Measurements from ENCODE around the gene RASGRP1. TPM values are rescaled to one million over a fixed set of nuclear protein-coding genes. Genes with fewer than 3 reads are reported as not detected.

Gene RASGRP1
- total and polyA plus RNA-seq, 7 donors: 0.01 to 0.27 (median 0.16) TPM; not detected in 1

DNA sequence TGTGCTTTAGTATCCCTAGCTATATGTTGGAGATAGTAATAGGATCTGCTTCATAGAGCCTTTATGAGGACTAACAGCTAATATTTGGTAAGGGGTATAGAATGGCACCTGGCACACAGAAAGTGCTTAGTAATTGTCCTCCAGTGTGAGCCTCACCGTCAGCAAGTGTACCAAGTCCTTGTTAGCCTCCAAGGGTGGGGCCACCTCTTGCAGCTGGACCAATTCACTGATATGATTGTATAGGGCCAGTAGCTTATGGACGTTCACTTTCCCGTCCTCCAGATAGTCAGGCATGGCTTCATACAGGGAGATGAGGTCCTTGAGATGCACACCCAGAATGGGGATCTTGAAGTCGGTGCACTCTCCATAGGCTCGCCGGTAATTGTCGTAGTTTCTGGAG is 57.0 kb downstream of the RASGRP1 start:
- no peaks in the 10 kb centered on the region for H3K4me1 ChIP-seq
- TF ChIP-seq, protein P1, sequence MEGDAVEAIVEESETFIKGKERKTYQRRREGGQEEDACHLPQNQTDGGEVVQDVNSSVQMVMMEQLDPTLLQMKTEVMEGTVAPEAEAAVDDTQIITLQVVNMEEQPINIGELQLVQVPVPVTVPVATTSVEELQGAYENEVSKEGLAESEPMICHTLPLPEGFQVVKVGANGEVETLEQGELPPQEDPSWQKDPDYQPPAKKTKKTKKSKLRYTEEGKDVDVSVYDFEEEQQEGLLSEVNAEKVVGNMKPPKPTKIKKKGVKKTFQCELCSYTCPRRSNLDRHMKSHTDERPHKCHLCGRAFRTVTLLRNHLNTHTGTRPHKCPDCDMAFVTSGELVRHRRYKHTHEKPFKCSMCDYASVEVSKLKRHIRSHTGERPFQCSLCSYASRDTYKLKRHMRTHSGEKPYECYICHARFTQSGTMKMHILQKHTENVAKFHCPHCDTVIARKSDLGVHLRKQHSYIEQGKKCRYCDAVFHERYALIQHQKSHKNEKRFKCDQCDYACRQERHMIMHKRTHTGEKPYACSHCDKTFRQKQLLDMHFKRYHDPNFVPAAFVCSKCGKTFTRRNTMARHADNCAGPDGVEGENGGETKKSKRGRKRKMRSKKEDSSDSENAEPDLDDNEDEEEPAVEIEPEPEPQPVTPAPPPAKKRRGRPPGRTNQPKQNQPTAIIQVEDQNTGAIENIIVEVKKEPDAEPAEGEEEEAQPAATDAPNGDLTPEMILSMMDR (IDR thresholded peaks at IDR 0.05): no peak
- ATAC-seq (no peak), DNase-seq (no peak)
- intact Hi-C loops (cut with DNase I): no loop called here
- H3K27ac ChIP-seq: no peak overlapping the region
- H3K9me3 ChIP-seq: no peaks in the 10 kb centered on the region
- no peaks in the 10 kb centered on the region for H3K27me3 ChIP-seq (ENCODE audit: insufficient read depth in 3 of 3, low read length in 2 of 3)
- 82 to 88% (median 84%) methylated on average over 7 of the region's 7 CpGs for WGBS, 3 donors
- no peak overlapping the region for H3K4me3 ChIP-seq
- no peaks in the 10 kb centered on the region for H3K36me3 ChIP-seq (ENCODE audit: insufficient read depth in 1 of 2, low read depth in 1 of 2)

DNA sequence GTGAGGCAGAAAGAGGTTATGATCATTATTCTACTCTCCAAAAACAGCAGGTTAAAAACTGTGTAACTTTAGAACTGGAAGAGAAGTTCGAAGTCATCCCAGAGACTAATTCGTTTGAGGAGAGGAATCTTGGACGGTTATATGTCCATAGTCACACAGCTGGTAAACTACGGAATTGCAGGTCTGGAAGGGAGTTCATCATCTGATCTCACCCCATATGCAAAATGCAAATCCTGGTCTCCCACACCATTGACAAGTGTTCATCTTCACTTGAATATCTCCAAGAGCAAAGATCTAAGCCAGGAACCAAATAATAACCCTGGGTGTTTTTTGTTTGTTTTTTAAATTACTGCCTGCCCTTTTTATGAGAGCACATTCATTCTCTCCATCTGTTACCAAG is 57.6 kb downstream of the RASGRP1 start:
- intact Hi-C loops (cut with DNase I): no loop called here
- no peak for ATAC-seq

GRCh38 chr15:38504680-38505467 is 59.7 kb downstream of the RASGRP1 start:
- intact Hi-C loops (cut with DNase I): no loop called here
- Histone ChIP-seq H3K36me3 (ENCODE audit: insufficient read depth in 1 of 2, low read depth in 1 of 2) (no peaks in the 10 kb centered on the region), H3K27ac (no peak overlapping the region), H3K4me1 (no peaks in the 10 kb centered on the region), H3K9me3 (no peaks in the 10 kb centered on the region), H3K27me3 (ENCODE audit: insufficient read depth in 3 of 3, low read length in 2 of 3) (no peaks in the 10 kb centered on the region), H3K4me3 (no peak overlapping the region)
- TF ChIP-seq, protein P1 (IDR thresholded peaks at IDR 0.05): no peak
- 82 to 85% (median 83%) methylated on average over 4 of the region's 4 CpGs for WGBS, 3 donors
- ATAC-seq: no peak
- DNase-seq: no peak

More for the DNA sequence above, 57.6 kb downstream of the RASGRP1 start:
- Histone ChIP-seq H3K4me1 (no peaks in the 10 kb centered on the region), H3K36me3 (ENCODE audit: insufficient read depth in 1 of 2, low read depth in 1 of 2) (no peaks in the 10 kb centered on the region), H3K9me3 (no peaks in the 10 kb centered on the region), H3K4me3 (no peak overlapping the region), H3K27me3 (ENCODE audit: insufficient read depth in 3 of 3, low read length in 2 of 3) (no peaks in the 10 kb centered on the region), H3K27ac (no peak overlapping the region)
- DNase-seq: no peak
- TF ChIP-seq, protein P1 (IDR thresholded peaks at IDR 0.05): no peak
- WGBS, 3 donors: 49 to 51% (median 51%) methylated on average over 4 of the region's 4 CpGs

GRCh38 chr15:38503496-38503895 is 61.1 kb downstream of the RASGRP1 start:
- intact Hi-C loops (cut with DNase I): no loop called here
- no peak for ATAC-seq
- no peaks in the 10 kb centered on the region for H3K4me1 ChIP-seq
- DNase-seq: no peak
- 85 to 90% (median 85%) methylated on average over 2 of the region's 2 CpGs for WGBS, 3 donors
- H3K27me3 ChIP-seq (ENCODE audit: insufficient read depth in 3 of 3, low read length in 2 of 3): no peaks in the 10 kb centered on the region
- TF ChIP-seq, protein P1 (IDR thresholded peaks at IDR 0.05): no peak
- no peaks in the 10 kb centered on the region for H3K9me3 ChIP-seq
- no peak overlapping the region for H3K27ac ChIP-seq
- H3K4me3 ChIP-seq: no peak overlapping the region
- no peaks in the 10 kb centered on the region for H3K36me3 ChIP-seq (ENCODE audit: insufficient read depth in 1 of 2, low read depth in 1 of 2)

GRCh38 chr15:38499651-38500050 is 65.0 kb downstream of the RASGRP1 start:
- intact Hi-C loops (cut with DNase I): no loop called here
- Histone ChIP-seq H3K27me3 (ENCODE audit: insufficient read depth in 3 of 3, low read length in 2 of 3) (no peaks in the 10 kb centered on the region), H3K9me3 (no peaks in the 10 kb centered on the region), H3K36me3 (ENCODE audit: insufficient read depth in 1 of 2, low read depth in 1 of 2) (no peaks in the 10 kb centered on the region), H3K27ac (no peak overlapping the region), H3K4me3 (no peak overlapping the region), H3K4me1 (no peaks in the 10 kb centered on the region)
- 93 to 100% (median 96%) methylated on average over 1 of the region's 1 CpG for WGBS, 3 donors
- ATAC-seq (no peak), DNase-seq (no peak)
- TF ChIP-seq, protein P1 (IDR thresholded peaks at IDR 0.05): no peak
